ENCODE measurements around the gene ENAH.

DNA sequence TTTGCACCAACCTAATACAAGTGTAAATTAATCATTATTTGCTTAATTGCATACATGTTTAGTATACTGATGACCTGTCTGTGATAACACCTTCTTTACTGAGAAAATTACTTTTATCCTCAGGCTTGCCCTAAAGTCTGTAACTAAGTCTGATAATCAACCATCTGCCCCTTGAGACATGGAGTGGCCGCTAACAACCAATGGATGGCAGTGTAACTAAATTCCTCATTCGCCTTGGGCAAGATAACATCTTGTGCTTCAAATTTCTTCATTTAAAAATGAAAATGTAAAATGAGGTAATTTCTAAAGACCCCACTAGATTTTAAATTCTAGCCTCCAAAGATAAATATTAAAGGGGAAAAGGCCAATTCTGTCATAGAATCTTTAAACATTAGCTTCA, 85.1 kb downstream of the ENAH start:
- TF ChIP-seq, protein P1, sequence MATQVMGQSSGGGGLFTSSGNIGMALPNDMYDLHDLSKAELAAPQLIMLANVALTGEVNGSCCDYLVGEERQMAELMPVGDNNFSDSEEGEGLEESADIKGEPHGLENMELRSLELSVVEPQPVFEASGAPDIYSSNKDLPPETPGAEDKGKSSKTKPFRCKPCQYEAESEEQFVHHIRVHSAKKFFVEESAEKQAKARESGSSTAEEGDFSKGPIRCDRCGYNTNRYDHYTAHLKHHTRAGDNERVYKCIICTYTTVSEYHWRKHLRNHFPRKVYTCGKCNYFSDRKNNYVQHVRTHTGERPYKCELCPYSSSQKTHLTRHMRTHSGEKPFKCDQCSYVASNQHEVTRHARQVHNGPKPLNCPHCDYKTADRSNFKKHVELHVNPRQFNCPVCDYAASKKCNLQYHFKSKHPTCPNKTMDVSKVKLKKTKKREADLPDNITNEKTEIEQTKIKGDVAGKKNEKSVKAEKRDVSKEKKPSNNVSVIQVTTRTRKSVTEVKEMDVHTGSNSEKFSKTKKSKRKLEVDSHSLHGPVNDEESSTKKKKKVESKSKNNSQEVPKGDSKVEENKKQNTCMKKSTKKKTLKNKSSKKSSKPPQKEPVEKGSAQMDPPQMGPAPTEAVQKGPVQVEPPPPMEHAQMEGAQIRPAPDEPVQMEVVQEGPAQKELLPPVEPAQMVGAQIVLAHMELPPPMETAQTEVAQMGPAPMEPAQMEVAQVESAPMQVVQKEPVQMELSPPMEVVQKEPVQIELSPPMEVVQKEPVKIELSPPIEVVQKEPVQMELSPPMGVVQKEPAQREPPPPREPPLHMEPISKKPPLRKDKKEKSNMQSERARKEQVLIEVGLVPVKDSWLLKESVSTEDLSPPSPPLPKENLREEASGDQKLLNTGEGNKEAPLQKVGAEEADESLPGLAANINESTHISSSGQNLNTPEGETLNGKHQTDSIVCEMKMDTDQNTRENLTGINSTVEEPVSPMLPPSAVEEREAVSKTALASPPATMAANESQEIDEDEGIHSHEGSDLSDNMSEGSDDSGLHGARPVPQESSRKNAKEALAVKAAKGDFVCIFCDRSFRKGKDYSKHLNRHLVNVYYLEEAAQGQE (IDR thresholded peaks at IDR 0.05; ENCODE audit: insufficient read depth in 1 of 2, low read depth in 2 of 2, low read length in 2 of 2) = no peak
- TF ChIP-seq POLR2AphosphoS5 (IDR thresholded peaks at IDR 0.05; ENCODE audit: low read depth, low read length) = no peak
- no peak for TF ChIP-seq TAF1 (IDR thresholded peaks at IDR 0.05; ENCODE audit: borderline replicate concordance, insufficient read depth, low read length)
